ENCODE data around the gene PTAFR.

PTAFR gene

GRCh38 chr1:28200234-28200873, 23.9 kb upstream of the PTAFR start:
- no peak for ATAC-seq
- no peak for TF ChIP-seq ZC3H10 (CRISPR knock-in tag; IDR thresholded peaks at IDR 0.05)
- no peak for TF ChIP-seq ISL1 (CRISPR knock-in tag; IDR thresholded peaks at IDR 0.05)
- TF ChIP-seq ZNF70 (CRISPR knock-in tag; IDR thresholded peaks at IDR 0.05), result no peak
- no peak for TF ChIP-seq PPARA (CRISPR knock-in tag; IDR thresholded peaks at IDR 0.05; ENCODE audit: borderline replicate concordance)
- no peak for TF ChIP-seq OSR1 (CRISPR knock-in tag; IDR thresholded peaks at IDR 0.05)
- no peak for TF ChIP-seq TOX (CRISPR knock-in tag; IDR thresholded peaks at IDR 0.05; ENCODE audit: borderline replicate concordance)
- no peak for TF ChIP-seq ZFP3 (CRISPR knock-in tag; IDR thresholded peaks at IDR 0.05)
- TF ChIP-seq PATZ1 (CRISPR knock-in tag; IDR thresholded peaks at IDR 0.05; ENCODE audit: borderline replicate concordance), result no peak
- TF ChIP-seq GLIS3 (CRISPR knock-in tag; IDR thresholded peaks at IDR 0.05), result no peak
- TF ChIP-seq CSRNP3 (CRISPR knock-in tag; IDR thresholded peaks at IDR 0.05), result no peak
- TF ChIP-seq POU6F1 (CRISPR knock-in tag; IDR thresholded peaks at IDR 0.05; ENCODE audit: borderline replicate concordance, low read depth), result no peak
- no peak for TF ChIP-seq ZFP30 (CRISPR knock-in tag; IDR thresholded peaks at IDR 0.05)
- no peak for TF ChIP-seq ESRRG (CRISPR knock-in tag; IDR thresholded peaks at IDR 0.05)
- no peak for TF ChIP-seq RARB (CRISPR knock-in tag; IDR thresholded peaks at IDR 0.05)
- TF ChIP-seq TCF4 (CRISPR knock-in tag; IDR thresholded peaks at IDR 0.05; ENCODE audit: borderline replicate concordance), result no peak

GRCh38 chr1:28199328-28200233, 23.1 kb upstream of the PTAFR start:
- no peak for TF ChIP-seq RARB (CRISPR knock-in tag; IDR thresholded peaks at IDR 0.05)
- no peak for TF ChIP-seq PPARA (CRISPR knock-in tag; IDR thresholded peaks at IDR 0.05; ENCODE audit: borderline replicate concordance)
- no peak for TF ChIP-seq ZNF565 (CRISPR knock-in tag; conservative IDR thresholded peaks at IDR 0.05; ENCODE audit: low read depth)
- TF ChIP-seq CSRNP3 (CRISPR knock-in tag; IDR thresholded peaks at IDR 0.05), result no peak
- no peak for TF ChIP-seq ZFP30 (CRISPR knock-in tag; IDR thresholded peaks at IDR 0.05)
- TF ChIP-seq ZC3H10 (CRISPR knock-in tag; IDR thresholded peaks at IDR 0.05), result no peak
- TF ChIP-seq ISL1 (CRISPR knock-in tag; IDR thresholded peaks at IDR 0.05), result no peak
- no peak for TF ChIP-seq TSHZ2 (CRISPR knock-in tag; IDR thresholded peaks at IDR 0.05)
- no peak for TF ChIP-seq ESRRG (CRISPR knock-in tag; IDR thresholded peaks at IDR 0.05)
- TF ChIP-seq ZNF70 (CRISPR knock-in tag; IDR thresholded peaks at IDR 0.05), result no peak
- no peak for TF ChIP-seq PATZ1 (CRISPR knock-in tag; IDR thresholded peaks at IDR 0.05; ENCODE audit: borderline replicate concordance)
- TF ChIP-seq TCF4 (CRISPR knock-in tag; IDR thresholded peaks at IDR 0.05; ENCODE audit: borderline replicate concordance), result no peak
- TF ChIP-seq GLIS3 (CRISPR knock-in tag; IDR thresholded peaks at IDR 0.05), result no peak
- TF ChIP-seq CREB5 (CRISPR knock-in tag; IDR thresholded peaks at IDR 0.05; ENCODE audit: low read depth), result no peak
- TF ChIP-seq SNAI2 (CRISPR knock-in tag; IDR thresholded peaks at IDR 0.05), result no peak
- no peak for TF ChIP-seq OSR1 (CRISPR knock-in tag; IDR thresholded peaks at IDR 0.05)
- TF ChIP-seq POU6F1 (CRISPR knock-in tag; IDR thresholded peaks at IDR 0.05; ENCODE audit: borderline replicate concordance, low read depth), result no peak
- no peak for TF ChIP-seq CSDC2 (CRISPR knock-in tag; IDR thresholded peaks at IDR 0.05)
- TF ChIP-seq ZFP3 (CRISPR knock-in tag; IDR thresholded peaks at IDR 0.05), result no peak
- no peak for ATAC-seq

All from SK-N-SH treated with all-trans-retinoic acid at 6 μM for 48 hours (cell line).